ENCODE results near the gene CHURC1. TPM values are rescaled to one million over a fixed set of nuclear protein-coding genes. Genes with fewer than 3 reads are reported as not detected.

The CHURC1 gene
- total RNA-seq, 1 experiment from 2014 or later = 52.4 TPM

- CTCF ChIA-PET = interaction anchor here (0.5 to 1.5 kb wide), 4 partner anchors 10 to 153 kb away, joined by 3 read pairs; no protein-coding TSS in a partner anchor
- POLR2A ChIA-PET = interaction anchor here (0.5 kb wide), 1 partner anchor 36 kb away, joined by 3 read pairs; no protein-coding TSS in a partner anchor
- Mint-ChIP-seq H3K27ac (no peak overlapping the region), H3K9me3 (no peaks in the 10 kb centered on the region), H3K36me3 (peaks cover 22% of the 10 kb centered on the region), H3K4me1 (peaks cover 24% of the 10 kb centered on the region), H3K4me3 (no peak overlapping the region), H3K27me3 (ENCODE audit: low read depth) (no peaks in the 10 kb centered on the region)
- no peak for ATAC-seq
- TF ChIP-seq IRF1 (CRISPR knock-in tag; IDR thresholded peaks at IDR 0.05) (no peak), TCF7 (CRISPR knock-in tag; IDR thresholded peaks at IDR 0.05; ENCODE audit: low read depth) (no peak), SOX15 (CRISPR knock-in tag; IDR thresholded peaks at IDR 0.05) (no peak), USF1 (CRISPR knock-in tag; IDR thresholded peaks at IDR 0.05) (no peak), ZBTB21 (CRISPR knock-in tag; IDR thresholded peaks at IDR 0.05; ENCODE audit: borderline replicate concordance) (no peak), HMGA2 (CRISPR knock-in tag; IDR thresholded peaks at IDR 0.05) (no peak), PRRX2 (CRISPR knock-in tag; IDR thresholded peaks at IDR 0.05) (no peak)
- no peak for DNase-seq (ENCODE audit: low spot score)
Observed at GRCh38 chr14:64946310-64947045, 32.2 kb downstream of the CHURC1 start.

GRCh38 chr14:64947710-64948611 is 33.7 kb downstream of the CHURC1 start:
- Mint-ChIP-seq H3K27ac (peak overlapping the region; percentile 27; the same call in 1 of the 2 replicates), H3K27me3 (ENCODE audit: low read depth) (no peaks in the 10 kb centered on the region), H3K4me1 (peaks cover 16% of the 10 kb centered on the region), H3K4me3 (no peak overlapping the region), H3K9me3 (no peaks in the 10 kb centered on the region), H3K36me3 (peaks cover 23% of the 10 kb centered on the region)
- DNase-seq (ENCODE audit: low spot score) (no peak), ATAC-seq (no peak)
- CTCF ChIA-PET = interaction anchor here (0.6 to 1.5 kb wide), 4 partner anchors 8 to 35 kb away, joined by 3 to 6 read pairs (median 4); no protein-coding TSS in a partner anchor
- POLR2A ChIA-PET = no interaction called here
- no peak for TF ChIP-seq ZNF425 (CRISPR knock-in tag; conservative IDR thresholded peaks at IDR 0.05)
- no peak for TF ChIP-seq ZNF219 (CRISPR knock-in tag; IDR thresholded peaks at IDR 0.05; ENCODE audit: borderline replicate concordance)
- TF ChIP-seq ZNF671 (CRISPR knock-in tag; IDR thresholded peaks at IDR 0.05) = no peak
- no peak for TF ChIP-seq CTCF (IDR thresholded peaks at IDR 0.05)
- TF ChIP-seq ESRRA (CRISPR knock-in tag; IDR thresholded peaks at IDR 0.05; ENCODE audit: borderline replicate concordance) = no peak
- no peak for TF ChIP-seq NFATC4 (CRISPR knock-in tag; IDR thresholded peaks at IDR 0.05)
- no peak for TF ChIP-seq KAT7 (CRISPR knock-in tag; IDR thresholded peaks at IDR 0.05; ENCODE audit: borderline replicate concordance)
- TF ChIP-seq NFYB (CRISPR knock-in tag; conservative IDR thresholded peaks at IDR 0.05; ENCODE audit: low read depth) = no peak
- no peak for TF ChIP-seq SMAD3 (CRISPR knock-in tag; IDR thresholded peaks at IDR 0.05; ENCODE audit: borderline replicate concordance)
- no peak for TF ChIP-seq TEAD1 (CRISPR knock-in tag; IDR thresholded peaks at IDR 0.05)
- TF ChIP-seq CDX4 (CRISPR knock-in tag; IDR thresholded peaks at IDR 0.05; ENCODE audit: borderline replicate concordance) = no peak
- TF ChIP-seq ZNF138 (CRISPR knock-in tag; conservative IDR thresholded peaks at IDR 0.05) = no peak
- no peak for TF ChIP-seq ZSCAN18 (CRISPR knock-in tag; IDR thresholded peaks at IDR 0.05)
- no peak for TF ChIP-seq GTF2I (CRISPR knock-in tag; conservative IDR thresholded peaks at IDR 0.05)
- no peak for TF ChIP-seq CREB1 (CRISPR knock-in tag; IDR thresholded peaks at IDR 0.05)
